Measurements from ENCODE around the gene DRD3. TPM values are rescaled to one million over a fixed set of nuclear protein-coding genes. Genes with fewer than 3 reads are reported as not detected.

DRD3 gene
- total and polyA plus RNA-seq, 2 of the 8 experiments (the other 6 are each of a cell fraction or from before 2014, with no cell fraction given), result 0.32 to 1.3 TPM

DNA sequence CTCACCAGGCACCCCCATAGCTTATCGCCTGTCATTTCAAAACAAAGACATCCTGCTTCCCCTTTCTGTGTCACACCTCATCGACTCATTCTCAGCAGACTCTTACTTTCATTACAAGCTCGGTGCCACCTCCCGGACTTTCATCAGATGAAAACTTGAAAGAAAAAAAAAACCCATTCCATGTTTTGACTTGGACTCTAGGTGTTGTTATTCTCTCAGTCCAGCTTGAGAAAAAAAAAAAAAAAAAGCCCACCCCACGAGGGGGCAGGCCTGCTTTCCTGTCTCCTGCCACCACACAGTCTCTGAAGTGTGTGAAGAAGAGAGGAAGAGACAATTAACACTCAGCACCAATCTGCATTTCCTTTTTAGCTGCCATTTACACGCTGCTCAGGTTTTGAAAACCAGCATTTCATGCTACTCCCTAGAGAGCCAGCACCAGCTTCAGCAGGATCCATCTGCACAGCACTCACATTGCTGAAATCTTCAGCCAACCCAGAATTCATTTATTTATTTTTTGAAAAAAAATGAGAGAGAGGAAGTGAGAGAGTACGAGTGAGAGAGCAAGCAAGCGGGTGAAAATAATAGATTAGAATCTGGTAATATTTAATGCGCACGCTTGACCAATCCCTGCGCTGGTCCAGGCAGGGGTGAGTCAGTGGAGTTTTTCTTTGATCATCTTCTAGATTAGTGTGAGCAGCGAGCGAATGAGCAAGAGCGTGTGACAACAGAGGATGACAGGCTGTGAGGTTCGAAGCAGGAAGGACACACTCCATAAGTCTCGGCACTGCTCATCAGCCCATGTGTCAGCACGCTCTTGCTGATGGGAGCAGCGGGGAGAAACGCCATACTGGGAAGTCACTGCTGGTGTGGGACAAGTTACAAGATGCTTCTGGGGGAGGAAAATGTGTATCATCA, 35.0 kb upstream of the DRD3 start (continued):
- TF ChIP-seq RBBP5 (IDR thresholded peaks at IDR 0.05; ENCODE audit: borderline replicate concordance, low read depth, low read length) (0 out of 2 replicates have a peak, but pooled peaks have one; percentile 54), MAFK (IDR thresholded peaks at IDR 0.05; ENCODE audit: low read depth, low read length) (no peak), NRF1 (IDR thresholded peaks at IDR 0.05; ENCODE audit: low read depth, low read length) (no peak), TEAD4 (IDR thresholded peaks at IDR 0.05; ENCODE audit: low read depth, low read length) (no peak), FOSL1 (IDR thresholded peaks at IDR 0.05; ENCODE audit: insufficient read depth, low read depth, low read length) (no peak)
- TF ChIP-seq, protein P1, sequence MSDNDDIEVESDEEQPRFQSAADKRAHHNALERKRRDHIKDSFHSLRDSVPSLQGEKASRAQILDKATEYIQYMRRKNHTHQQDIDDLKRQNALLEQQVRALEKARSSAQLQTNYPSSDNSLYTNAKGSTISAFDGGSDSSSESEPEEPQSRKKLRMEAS (IDR thresholded peaks at IDR 0.05), result peak; percentile 78
- TF ChIP-seq, protein P2, sequence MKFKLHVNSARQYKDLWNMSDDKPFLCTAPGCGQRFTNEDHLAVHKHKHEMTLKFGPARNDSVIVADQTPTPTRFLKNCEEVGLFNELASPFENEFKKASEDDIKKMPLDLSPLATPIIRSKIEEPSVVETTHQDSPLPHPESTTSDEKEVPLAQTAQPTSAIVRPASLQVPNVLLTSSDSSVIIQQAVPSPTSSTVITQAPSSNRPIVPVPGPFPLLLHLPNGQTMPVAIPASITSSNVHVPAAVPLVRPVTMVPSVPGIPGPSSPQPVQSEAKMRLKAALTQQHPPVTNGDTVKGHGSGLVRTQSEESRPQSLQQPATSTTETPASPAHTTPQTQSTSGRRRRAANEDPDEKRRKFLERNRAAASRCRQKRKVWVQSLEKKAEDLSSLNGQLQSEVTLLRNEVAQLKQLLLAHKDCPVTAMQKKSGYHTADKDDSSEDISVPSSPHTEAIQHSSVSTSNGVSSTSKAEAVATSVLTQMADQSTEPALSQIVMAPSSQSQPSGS (IDR thresholded peaks at IDR 0.05; ENCODE audit: low read length), result no peak
